ENCODE results near the gene DOK6. TPM values are rescaled to one million over a fixed set of nuclear protein-coding genes. Genes with fewer than 3 reads are reported as not detected.

The DOK6 gene
- total and polyA plus RNA-seq, 2 of the 13 experiments (the other 11 are each of a cell fraction or from before 2014, with no cell fraction given), result 17.0 to 17.2 TPM

DNA sequence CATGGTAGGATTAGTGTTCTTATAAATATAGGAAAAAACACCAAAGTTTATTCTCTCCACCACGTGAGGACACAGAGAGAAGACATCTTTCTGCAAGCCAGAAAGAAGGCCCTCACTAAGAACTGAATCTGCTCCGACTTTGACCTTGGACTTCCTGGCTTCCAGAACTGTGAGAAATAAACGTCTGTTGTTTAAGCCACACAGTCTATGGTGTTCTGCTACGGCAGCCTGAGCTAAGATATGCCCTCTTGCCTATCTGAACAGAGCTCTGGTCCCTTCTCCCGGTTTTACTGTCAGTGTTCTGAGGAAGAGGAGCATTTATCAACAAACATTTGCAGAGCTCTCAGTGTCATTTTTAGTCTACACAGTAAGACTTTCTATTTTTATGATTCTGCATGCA lies 131.3 kb downstream of the DOK6 start:
- FAIRE-seq (no peak), DNase-seq (ENCODE audit: low spot score) (peak; percentile 6), ATAC-seq (peak; percentile 44; the same call in 1 of the 3 replicates)
- no peaks in the 10 kb centered on the region for H3K27me3 ChIP-seq (ENCODE audit: control insufficient read depth in 1 of 2, insufficient read depth in 2 of 2, low read length in 2 of 2)
- H3K4me2 ChIP-seq (ENCODE audit: low read depth, low read length), result no peak overlapping the region
- H4K20me1 ChIP-seq (ENCODE audit: insufficient read depth, low read length), result no peaks in the 10 kb centered on the region
- 25% methylated on average over 5 of the region's 5 CpGs for WGBS (ENCODE audit: low lambda C conversion rate)
- in situ Hi-C loops (cut with HindIII; ENCODE audit: extremely low pct_ligation_motif_present, low pct_unique_long_range_greater_than_20kb), result no loop called here
- H3K4me1 ChIP-seq (ENCODE audit: insufficient read depth, low read length), result peaks cover 5% of the 10 kb centered on the region; the same call in 1 of the 2 replicates
- H3K36me3 ChIP-seq (replicated peaks in 1 of 2; ENCODE audit: control insufficient read depth in 1 of 2, insufficient read depth in 2 of 2, low read length in 2 of 2), result no peaks in the 10 kb centered on the region
- H3K9ac ChIP-seq (ENCODE audit: insufficient read depth, low read depth, low read length), result no peak overlapping the region
- H3K79me2 ChIP-seq (ENCODE audit: insufficient read depth, low read length), result no peaks in the 10 kb centered on the region
- H3K27ac ChIP-seq (ENCODE audit: extremely low read length, insufficient read depth, low read length), result no peak overlapping the region
- TF ChIP-seq, protein P1, sequence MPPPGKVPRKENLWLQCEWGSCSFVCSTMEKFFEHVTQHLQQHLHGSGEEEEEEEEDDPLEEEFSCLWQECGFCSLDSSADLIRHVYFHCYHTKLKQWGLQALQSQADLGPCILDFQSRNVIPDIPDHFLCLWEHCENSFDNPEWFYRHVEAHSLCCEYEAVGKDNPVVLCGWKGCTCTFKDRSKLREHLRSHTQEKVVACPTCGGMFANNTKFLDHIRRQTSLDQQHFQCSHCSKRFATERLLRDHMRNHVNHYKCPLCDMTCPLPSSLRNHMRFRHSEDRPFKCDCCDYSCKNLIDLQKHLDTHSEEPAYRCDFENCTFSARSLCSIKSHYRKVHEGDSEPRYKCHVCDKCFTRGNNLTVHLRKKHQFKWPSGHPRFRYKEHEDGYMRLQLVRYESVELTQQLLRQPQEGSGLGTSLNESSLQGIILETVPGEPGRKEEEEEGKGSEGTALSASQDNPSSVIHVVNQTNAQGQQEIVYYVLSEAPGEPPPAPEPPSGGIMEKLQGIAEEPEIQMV (CRISPR knock-in tag; IDR thresholded peaks at IDR 0.05; ENCODE audit: low read depth), result no peak
- TF ChIP-seq ZMYM4 (CRISPR knock-in tag; IDR thresholded peaks at IDR 0.05), result peak; percentile 24; the same call in 1 of the 2 replicates
- TF ChIP-seq, protein P2, sequence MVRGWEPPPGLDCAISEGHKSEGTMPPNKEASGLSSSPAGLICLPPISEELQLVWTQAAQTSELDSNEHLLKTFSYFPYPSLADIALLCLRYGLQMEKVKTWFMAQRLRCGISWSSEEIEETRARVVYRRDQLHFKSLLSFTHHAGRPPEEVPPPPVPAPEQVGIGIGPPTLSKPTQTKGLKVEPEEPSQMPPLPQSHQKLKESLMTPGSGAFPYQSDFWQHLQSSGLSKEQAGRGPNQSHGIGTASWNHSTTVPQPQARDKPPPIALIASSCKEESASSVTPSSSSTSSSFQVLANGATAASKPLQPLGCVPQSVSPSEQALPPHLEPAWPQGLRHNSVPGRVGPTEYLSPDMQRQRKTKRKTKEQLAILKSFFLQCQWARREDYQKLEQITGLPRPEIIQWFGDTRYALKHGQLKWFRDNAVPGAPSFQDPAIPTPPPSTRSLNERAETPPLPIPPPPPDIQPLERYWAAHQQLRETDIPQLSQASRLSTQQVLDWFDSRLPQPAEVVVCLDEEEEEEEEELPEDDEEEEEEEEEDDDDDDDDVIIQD (CRISPR knock-in tag; IDR thresholded peaks at IDR 0.05; ENCODE audit: low read depth), result 0 out of 2 replicates have a peak, but pooled peaks have one; percentile 22
- CTCF ChIA-PET (ENCODE audit: low intra/inter-chr PET ratio, low total read pairs), result no interaction called here
- intact Hi-C loops (cut with micrococcal nuclease; ENCODE audit: unreplicated experiment), result no loop called here
- no peaks in the 10 kb centered on the region for H3K9me3 ChIP-seq (ENCODE audit: low read length)
- POLR2A ChIA-PET, result no interaction called here
- no TSS peak for BruUV-seq (replicated peaks)
- no peak overlapping the region for H3K4me3 ChIP-seq (replicated peaks in 1 of 3; ENCODE audit: insufficient read depth in 1 of 3, low read depth in 2 of 3, low read length in 3 of 3)
- no peak overlapping the region for H2AFZ ChIP-seq (ENCODE audit: low read length)

DNA sequence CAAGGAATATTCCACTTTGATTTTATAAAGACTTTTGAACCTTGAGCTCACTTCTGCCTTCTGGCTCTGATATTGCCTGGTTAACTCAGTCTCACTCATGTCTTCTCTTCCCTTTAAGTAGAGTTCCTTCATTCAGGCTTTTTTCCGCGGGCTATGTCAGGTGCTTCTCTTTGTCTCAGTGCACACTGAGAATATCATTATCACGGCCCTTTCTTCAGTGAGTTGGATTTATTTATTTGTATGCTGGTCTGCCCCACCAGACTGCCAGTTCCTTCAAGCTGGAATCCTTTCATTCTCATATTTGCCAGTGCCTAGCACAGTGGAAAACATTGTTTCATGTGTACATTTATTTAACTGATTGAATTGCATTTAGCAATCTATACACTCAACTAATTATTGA lies 136.5 kb downstream of the DOK6 start:
- no peak for ATAC-seq
- Histone ChIP-seq H3K36me3 (replicated peaks in 1 of 2; ENCODE audit: control insufficient read depth in 1 of 2, insufficient read depth in 2 of 2, low read length in 2 of 2) (no peaks in the 10 kb centered on the region), H3K4me2 (ENCODE audit: low read depth, low read length) (no peak overlapping the region), H3K27ac (ENCODE audit: extremely low read length, insufficient read depth, low read length) (no peak overlapping the region), H3K4me3 (replicated peaks in 1 of 3; ENCODE audit: insufficient read depth in 1 of 3, low read depth in 2 of 3, low read length in 3 of 3) (no peak overlapping the region), H3K79me2 (ENCODE audit: insufficient read depth, low read length) (no peaks in the 10 kb centered on the region), H2AFZ (ENCODE audit: low read length) (no peak overlapping the region), H3K4me1 (ENCODE audit: insufficient read depth, low read length) (no peaks in the 10 kb centered on the region; the same call in 1 of the 2 replicates), H3K9ac (ENCODE audit: insufficient read depth, low read depth, low read length) (no peak overlapping the region), H3K9me3 (ENCODE audit: low read length) (no peaks in the 10 kb centered on the region), H4K20me1 (ENCODE audit: insufficient read depth, low read length) (no peaks in the 10 kb centered on the region), H3K27me3 (ENCODE audit: control insufficient read depth in 1 of 2, insufficient read depth in 2 of 2, low read length in 2 of 2) (no peaks in the 10 kb centered on the region)
- ChIA-PET POLR2A (no interaction called here), CTCF (ENCODE audit: low intra/inter-chr PET ratio, low total read pairs) (no interaction called here)
- BruUV-seq (replicated peaks), result no TSS peak
- intact Hi-C loops (cut with micrococcal nuclease; ENCODE audit: unreplicated experiment) (no loop called here), in situ Hi-C loops (cut with HindIII; ENCODE audit: extremely low pct_ligation_motif_present, low pct_unique_long_range_greater_than_20kb) (no loop called here)
- no peak for DNase-seq (ENCODE audit: low spot score)
- FAIRE-seq, result no peak
- WGBS (ENCODE audit: low lambda C conversion rate), result 85% methylated on average over 3 of the region's 3 CpGs
- TF ChIP-seq NFIB (CRISPR knock-in tag; IDR thresholded peaks at IDR 0.05; ENCODE audit: borderline replicate concordance) (no peak), BRCA1 (CRISPR knock-in tag; IDR thresholded peaks at IDR 0.05) (no peak), ISX (CRISPR knock-in tag; conservative IDR thresholded peaks at IDR 0.05) (no peak), TAF1 (CRISPR knock-in tag; IDR thresholded peaks at IDR 0.05) (no peak), ZFP37 (CRISPR knock-in tag; IDR thresholded peaks at IDR 0.05; ENCODE audit: borderline replicate concordance) (no peak)
